Inferior parietal cortex (tissue), 1 donor: ENCODE measurements around the gene ITGA11.

ENCODE experiments used
- DNase-seq: peaks from one replicate; pipeline ENCODE4 v3.0.0-alpha.2; 2016; ENCODE audit errors: extremely low spot score

Gene ITGA11

GRCh38 chr15:68265674-68266073 lies 166.3 kb downstream of the ITGA11 start:
- DNase-seq, result no peak

DNA sequence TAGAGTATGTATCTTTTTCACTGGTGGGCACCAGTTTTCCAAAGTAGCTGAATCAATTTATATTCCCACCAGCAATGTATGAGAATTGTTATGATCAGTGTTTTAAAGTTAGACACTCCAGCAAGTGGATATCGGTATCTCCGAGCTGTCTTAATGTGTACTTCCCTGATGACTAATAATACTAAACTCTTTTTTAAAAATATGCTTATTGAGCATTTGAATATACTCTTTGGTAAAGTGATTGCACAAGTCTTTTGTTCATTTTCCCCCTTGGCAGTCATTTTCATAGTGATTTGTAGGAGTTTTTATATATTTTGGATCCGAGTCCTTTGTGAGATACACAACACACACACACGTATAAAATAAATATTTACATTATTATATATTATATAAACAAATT lies 166.9 kb downstream of the ITGA11 start:
- no peak for DNase-seq

- no peak for DNase-seq
These were observed 167.7 kb downstream of the ITGA11 start for GRCh38 chr15:68264282-68264681.

DNA sequence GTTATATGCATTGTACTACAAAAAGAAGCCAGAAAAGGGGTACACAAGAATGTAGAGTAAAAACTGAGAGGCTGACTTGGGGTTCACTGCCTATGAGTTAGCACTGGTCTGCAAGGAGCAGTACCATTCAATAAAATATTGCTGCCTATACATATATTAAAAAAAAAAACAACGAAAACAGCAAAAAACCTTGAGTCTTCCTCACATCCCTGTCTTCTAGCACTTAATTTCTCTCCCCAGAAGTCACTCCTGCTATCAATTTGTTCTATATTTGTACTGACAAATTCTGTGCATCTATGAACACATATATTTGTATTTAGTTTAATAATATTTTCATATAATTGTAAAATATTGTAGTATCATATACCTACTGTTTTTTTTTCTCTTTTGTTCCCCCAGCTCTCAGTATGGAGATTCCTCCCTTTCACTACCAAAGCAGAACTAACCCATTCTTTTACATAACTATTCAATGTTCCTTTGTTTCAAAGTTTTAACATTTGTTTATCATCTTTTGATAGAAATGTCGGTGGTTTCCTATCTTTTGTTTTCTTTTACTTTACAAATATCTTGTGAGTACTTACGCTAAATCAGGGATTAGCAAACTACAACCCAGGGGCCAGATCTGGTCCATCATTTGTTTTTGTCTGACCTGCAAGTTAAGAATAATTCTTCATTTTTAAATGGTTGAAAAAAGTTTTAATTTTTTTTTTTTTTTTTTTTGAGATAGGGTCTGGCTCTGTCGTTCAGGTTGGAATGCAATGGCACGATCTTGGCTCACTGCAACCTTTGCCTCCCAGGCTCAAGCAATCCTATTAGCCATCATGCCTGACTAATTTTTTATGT lies 169.2 kb downstream of the ITGA11 start:
- no peak for DNase-seq

GRCh38 chr15:68261980-68262379 lies 170.0 kb downstream of the ITGA11 start:
- DNase-seq, result no peak

- no peak for DNase-seq
These were observed 170.7 kb downstream of the ITGA11 start for GRCh38 chr15:68261241-68261640.

DNA sequence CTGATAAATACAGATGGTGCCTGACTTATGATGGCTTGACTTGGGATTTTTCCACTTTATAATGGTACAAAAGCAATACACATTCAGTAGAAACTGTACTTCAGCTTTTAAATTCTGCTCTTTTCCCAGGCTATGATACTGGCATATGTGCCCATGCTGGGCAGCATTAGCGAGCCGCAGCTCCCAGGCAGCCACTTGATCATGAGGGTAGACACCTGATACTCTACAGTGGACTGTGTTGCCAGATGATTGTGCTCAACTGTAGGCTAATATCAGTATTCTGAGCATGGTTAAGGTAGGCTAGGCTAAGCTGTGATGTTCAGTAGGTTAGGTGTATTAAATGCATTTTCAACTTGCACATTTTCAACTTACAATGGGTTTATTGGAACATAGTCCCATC lies 172.1 kb downstream of the ITGA11 start:
- DNase-seq, result no peak

DNA sequence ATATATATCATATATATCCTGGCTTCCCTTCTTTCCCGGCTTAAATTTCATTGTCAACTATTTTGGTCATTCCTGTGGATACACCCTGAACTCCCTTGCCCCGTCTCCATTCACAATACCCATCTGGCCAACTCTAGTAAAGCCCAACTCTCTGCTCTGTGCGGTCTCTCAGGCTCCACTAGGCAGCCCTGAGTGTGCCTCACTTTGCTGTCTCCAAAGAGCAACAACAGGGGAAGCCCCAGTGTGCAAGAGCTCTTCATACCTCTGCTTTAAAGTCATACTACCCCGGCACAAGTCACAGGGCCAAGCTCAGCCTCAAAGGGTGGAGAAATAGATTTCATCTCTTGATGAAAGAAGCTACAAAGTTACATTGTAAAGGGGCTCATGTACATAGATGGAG lies 173.3 kb downstream of the ITGA11 start:
- DNase-seq, result no peak

DNA sequence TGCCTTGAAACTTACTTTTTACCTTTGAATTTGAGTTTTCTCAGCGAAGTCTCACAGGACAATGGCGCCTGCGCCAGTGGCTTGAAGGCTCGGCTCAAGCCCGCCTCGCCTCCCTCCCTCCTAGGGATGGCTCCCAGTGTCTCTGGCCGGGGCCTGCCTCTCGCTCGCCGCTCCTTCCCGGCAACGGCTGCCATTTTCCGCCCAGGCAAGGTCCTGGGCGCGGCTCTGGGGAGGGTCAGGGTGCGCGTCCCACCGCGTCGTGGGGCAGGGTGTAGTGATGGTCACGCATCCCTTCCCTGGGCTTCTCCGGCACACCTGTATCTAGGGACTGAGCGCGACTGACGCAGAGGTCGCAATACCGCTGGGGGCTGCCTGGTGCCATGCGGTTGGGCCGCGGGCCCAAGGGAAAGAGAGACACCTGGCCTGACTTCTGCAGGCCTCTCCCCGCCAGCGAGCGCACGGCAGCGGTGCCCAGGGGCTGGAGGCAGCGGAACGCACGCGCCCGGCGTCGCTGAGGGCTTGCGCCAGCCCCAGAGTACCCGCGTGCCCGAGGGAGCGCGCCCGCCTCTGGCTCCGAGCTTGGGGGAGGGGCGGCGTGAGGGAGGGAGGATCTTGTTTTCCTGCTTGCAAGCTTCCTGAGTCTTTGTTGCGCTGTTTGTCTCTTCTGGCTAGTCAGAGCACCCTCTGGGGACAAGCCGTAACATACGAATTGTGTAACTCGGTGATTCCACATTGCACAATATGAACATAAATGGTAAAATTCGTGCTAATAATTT lies 175.1 kb downstream of the ITGA11 start:
- DNase-seq, result peak; percentile 91

DNA sequence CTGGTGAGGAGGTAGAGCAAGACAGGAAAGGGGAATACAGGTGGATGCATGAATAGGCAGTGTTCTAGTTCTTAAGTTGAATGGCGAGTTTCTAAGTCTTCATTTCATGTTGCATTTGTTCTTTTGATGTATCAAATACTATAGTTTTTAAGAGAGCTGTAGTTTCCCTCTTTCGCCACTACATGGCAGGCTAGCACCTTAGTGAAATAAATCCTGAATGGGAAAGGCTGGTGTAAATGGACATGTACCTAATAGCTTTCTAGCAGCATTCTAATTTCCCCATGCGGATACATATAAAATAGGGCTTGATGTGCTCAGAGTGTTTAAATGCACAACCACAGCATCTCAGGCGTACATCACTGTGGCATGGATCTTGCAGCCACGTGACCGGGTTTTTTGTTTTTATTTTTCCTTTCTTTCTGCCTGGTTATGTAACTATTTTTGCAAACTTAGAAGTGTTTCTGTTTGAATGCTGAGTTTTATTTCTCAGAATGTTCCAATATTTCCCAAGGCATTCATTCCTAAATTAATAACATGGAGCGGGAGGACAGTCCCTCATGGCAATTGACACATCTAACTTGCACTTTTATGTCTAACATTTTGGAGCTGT lies 178.9 kb downstream of the ITGA11 start:
- DNase-seq, result peak; percentile 91

- DNase-seq, result no peak
These were observed 182.8 kb downstream of the ITGA11 start for GRCh38 chr15:68249058-68249713.
